GM12891 (cell line): ENCODE results near the gene RSPH1.

Experiments
- PAX5 ChIP-seq: IDR thresholded peaks from 2 replicates; pipeline ENCODE4 v1.6.1; 2011; ENCODE audit warnings: low read length, moderate library complexity, mild to moderate bottlenecking; ENCODE audit not compliant: insufficient read depth, severe bottlenecking
- POLR2A ChIP-seq: IDR thresholded peaks from 2 replicates; pipeline ENCODE4 v1.6.1; 2011; ENCODE audit warnings: low read depth, low read length, control low read depth
- POLR2AphosphoS5 ChIP-seq: IDR thresholded peaks from 2 replicates; pipeline ENCODE4 v1.6.1; 2011; ENCODE audit warnings: low read depth, low read length, control low read depth
- POU2F2 ChIP-seq: IDR thresholded peaks from 2 replicates; pipeline ENCODE4 v1.6.1; 2011; ENCODE audit warnings: low read depth, mild to moderate bottlenecking, control low read depth, low read length, moderate library complexity
- SPI1 ChIP-seq: IDR thresholded peaks from 2 replicates; pipeline ENCODE4 v1.6.1; 2011; ENCODE audit warnings: low read depth, low read length, control low read depth
- TAF1 ChIP-seq: IDR thresholded peaks from 2 replicates; pipeline ENCODE4 v1.6.1; 2011; ENCODE audit warnings: low read depth, low read length, control low read depth

GRCh38 chr21:42499444-42500112 is 3.6 kb upstream of the RSPH1 start:
- TF ChIP-seq POLR2A (no peak), POLR2AphosphoS5 (no peak), SPI1 (no peak), TAF1 (no peak), PAX5 (no peak), POU2F2 (no peak)
